AG09309 (cell line): ENCODE measurements around the gene SLC1A3.

Experiments
- DNase-seq: peaks from one replicate; pipeline ENCODE4 v3.0.0-alpha.2; 2010; ENCODE audit warnings: low read depth
- H3K4me3 ChIP-seq: 2 replicates; pipeline ENCODE4 v1.5.1; 2011; ENCODE audit warnings: mild to moderate bottlenecking, low read depth, low read length, moderate library complexity; ENCODE audit not compliant: control insufficient read depth
- CTCF ChIP-seq: IDR thresholded peaks from 2 replicates; pipeline ENCODE4 v1.5.1; 2011; ENCODE audit warnings: mild to moderate bottlenecking, low read depth, low read length, inconsistent platforms; ENCODE audit not compliant: insufficient read depth, control insufficient read depth; ENCODE audit errors: missing control alignments

Gene SLC1A3

GRCh38 chr5:36692791-36693763 lies 86.7 kb downstream of the SLC1A3 start:
- peak overlapping the region; percentile 4 for H3K4me3 ChIP-seq
- no peak for DNase-seq

GRCh38 chr5:36694351-36694750 lies 87.9 kb downstream of the SLC1A3 start:
- no peak overlapping the region for H3K4me3 ChIP-seq
- no peak for DNase-seq
- TF ChIP-seq CTCF = no peak

More at GRCh38 chr5:36692791-36693763, 86.7 kb downstream of the SLC1A3 start:
- TF ChIP-seq CTCF = peak; percentile 88

- H3K4me3 ChIP-seq = no peak overlapping the region
- no peak for DNase-seq
- TF ChIP-seq CTCF = peak; percentile 81
These were observed 89.8 kb downstream of the SLC1A3 start for GRCh38 chr5:36696059-36696673.

- DNase-seq = no peak
- no peak for TF ChIP-seq CTCF
- H3K4me3 ChIP-seq = no peak overlapping the region
These were observed 91.6 kb downstream of the SLC1A3 start for GRCh38 chr5:36698031-36698430.

GRCh38 chr5:36701085-36701698 lies 94.8 kb downstream of the SLC1A3 start:
- TF ChIP-seq CTCF = no peak
- H3K4me3 ChIP-seq = no peak overlapping the region
- no peak for DNase-seq

DNA sequence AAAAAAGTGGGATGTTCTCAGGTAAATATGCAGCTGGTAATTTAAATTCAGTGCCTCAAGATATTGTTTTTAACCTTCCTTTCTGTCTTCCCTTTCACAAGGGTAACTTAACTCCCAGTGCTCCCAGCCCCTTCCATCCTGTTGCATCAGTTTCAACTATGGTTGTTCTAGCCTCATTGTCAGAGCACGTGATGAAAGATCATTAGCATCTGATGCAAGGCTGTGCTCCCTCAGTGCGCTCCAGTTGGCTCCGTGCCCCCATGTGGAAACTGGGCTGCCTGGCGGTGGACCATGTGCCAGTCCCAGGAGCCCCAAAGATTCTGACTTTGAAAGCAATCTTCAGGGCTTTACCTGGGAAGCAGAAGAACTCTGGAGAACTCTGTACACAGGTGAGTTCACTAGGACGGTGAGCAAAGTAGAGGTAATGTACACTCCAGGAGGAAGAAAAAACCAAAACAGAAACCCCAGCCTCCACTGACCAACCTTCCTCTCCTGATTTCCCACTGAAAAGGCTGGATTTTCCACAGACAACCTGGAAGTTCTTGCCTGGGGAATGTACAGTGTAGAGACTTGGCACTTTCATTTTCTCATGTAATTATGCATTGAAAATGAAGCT lies 96.9 kb downstream of the SLC1A3 start:
- TF ChIP-seq CTCF = no peak
- no peak overlapping the region for H3K4me3 ChIP-seq
- DNase-seq = no peak
